ENCODE measurements around the gene C14orf180. TPM values are rescaled to one million over a fixed set of nuclear protein-coding genes. Genes with fewer than 3 reads are reported as not detected.

Gene C14orf180
- total and polyA plus RNA-seq, 9 donors = 0.12 to 0.40 (median 0.13) TPM; not detected in 2

DNA sequence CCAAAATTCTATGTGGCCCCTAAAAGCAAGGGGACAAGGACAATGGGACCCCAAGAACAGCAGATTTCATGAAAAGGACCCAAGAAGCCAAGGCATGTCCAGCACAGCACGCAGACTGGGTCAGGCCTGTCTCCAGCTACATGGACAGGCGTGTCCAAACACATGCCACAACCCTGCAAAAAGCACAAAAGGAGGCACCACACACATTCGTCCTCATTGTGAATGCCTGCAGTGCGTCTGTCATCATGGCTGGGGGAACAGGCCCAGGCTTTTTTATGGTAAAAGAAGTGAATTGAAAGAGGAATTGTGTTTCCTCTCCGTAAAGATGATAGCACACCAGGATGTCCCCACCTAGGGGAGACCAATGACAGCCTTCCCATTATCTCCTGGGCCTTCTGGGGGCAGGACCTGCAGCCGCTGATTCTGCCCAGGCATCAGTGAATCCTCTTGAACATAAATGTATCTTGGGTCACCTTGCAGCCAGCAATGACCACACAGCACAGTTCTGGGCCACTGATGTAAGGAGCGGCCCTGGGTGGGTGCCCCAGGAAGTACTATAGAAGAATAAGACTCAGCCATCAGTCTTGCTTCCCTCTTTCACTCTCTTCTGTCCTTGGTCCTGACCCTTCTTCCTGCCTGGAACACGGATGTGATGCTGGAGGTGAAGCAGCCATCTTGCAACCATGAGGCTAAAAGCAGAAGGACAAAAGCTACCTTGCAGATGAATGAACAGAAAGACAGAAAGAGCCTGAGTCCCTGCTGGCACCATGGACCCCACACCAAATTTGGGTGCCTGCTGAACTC is 29.8 kb upstream of the C14orf180 start:
- Histone ChIP-seq H3K27ac (no peak overlapping the region), H3K4me3 (no peak overlapping the region), H3K27me3 (no peaks in the 10 kb centered on the region), H3K9me3 (no peaks in the 10 kb centered on the region), H3K4me1 (ENCODE audit: insufficient read depth) (no peaks in the 10 kb centered on the region), H3K36me3 (no peaks in the 10 kb centered on the region)
- WGBS, 3 donors = 84 to 89% (median 85%) methylated on average over 8 of the region's 8 CpGs
- TF ChIP-seq EP300 (IDR thresholded peaks at IDR 0.05) (no peak), CTCF (IDR thresholded peaks at IDR 0.05) (no peak), POLR2A (IDR thresholded peaks at IDR 0.05) (no peak)
- peak in 1 of 5 donors; percentile 5 for DNase-seq
- intact Hi-C loops (cut with DNase I) = no loop called here

GRCh38 chr14:104550340-104550860 is 29.2 kb upstream of the C14orf180 start:
- Histone ChIP-seq H3K4me3 (no peak overlapping the region), H3K36me3 (no peaks in the 10 kb centered on the region), H3K4me1 (ENCODE audit: insufficient read depth) (no peaks in the 10 kb centered on the region), H3K27ac (no peak overlapping the region), H3K27me3 (no peaks in the 10 kb centered on the region), H3K9me3 (no peaks in the 10 kb centered on the region)
- intact Hi-C loops (cut with DNase I) = no loop called here
- 81 to 87% (median 84%) methylated on average over 13 of the region's 13 CpGs for WGBS, 3 donors
- TF ChIP-seq POLR2A (IDR thresholded peaks at IDR 0.05) = no peak
- TF ChIP-seq EP300 (IDR thresholded peaks at IDR 0.05) = no peak
- peak in 1 of 5 donors; percentile 1 for DNase-seq

DNA sequence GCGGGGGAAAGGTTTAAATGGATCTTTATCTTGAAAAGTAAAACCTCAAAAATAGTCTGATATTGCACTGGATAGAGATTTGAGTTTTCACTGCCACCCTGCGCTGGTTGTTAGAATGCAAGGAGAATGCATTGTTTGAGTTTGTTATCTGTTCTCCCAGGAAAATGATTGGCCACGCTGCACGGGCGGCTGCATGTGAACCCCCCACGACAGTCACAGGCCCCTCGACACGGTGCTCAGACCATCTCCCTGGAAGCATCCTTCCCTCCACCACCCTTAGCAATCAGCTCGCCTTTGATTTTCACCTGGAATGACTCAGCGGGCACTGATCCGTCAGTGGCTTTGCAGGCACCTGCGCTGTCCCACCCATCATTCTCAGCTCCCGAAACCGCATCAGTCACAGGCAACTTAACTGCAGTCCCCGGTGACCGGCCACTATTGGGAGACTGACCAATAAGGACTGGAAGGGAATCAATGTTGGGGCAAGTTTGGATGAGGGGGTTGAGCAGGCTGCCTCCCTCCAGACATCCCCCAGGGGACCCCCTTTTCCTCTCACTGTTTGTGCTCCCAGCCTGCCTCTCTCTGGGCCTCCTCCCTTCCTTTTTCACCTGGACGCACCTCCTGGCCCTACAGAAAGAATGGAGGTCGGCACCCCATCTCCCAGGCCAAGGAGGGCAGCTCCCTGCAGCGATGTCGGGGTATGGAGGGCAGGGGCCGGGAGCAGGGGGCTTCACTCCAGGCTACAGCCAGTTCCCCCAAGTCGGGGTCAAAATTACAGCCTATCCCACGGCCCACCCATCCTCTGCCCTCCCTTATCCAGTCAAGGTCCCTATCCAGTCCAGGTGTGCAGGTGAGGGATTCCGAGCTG is 28.5 kb upstream of the C14orf180 start:
- H3K4me3 ChIP-seq = no peak overlapping the region
- no peaks in the 10 kb centered on the region for H3K4me1 ChIP-seq (ENCODE audit: insufficient read depth)
- WGBS, 3 donors = 64 to 73% (median 71%) methylated on average over 24 of the region's 24 CpGs
- TF ChIP-seq CTCF (IDR thresholded peaks at IDR 0.05) (no peak), POLR2A (IDR thresholded peaks at IDR 0.05) (no peak), EP300 (IDR thresholded peaks at IDR 0.05) (no peak)
- H3K36me3 ChIP-seq = no peaks in the 10 kb centered on the region
- no peak overlapping the region for H3K27ac ChIP-seq
- no peaks in the 10 kb centered on the region for H3K27me3 ChIP-seq
- intact Hi-C loops (cut with DNase I) = no loop called here
- DNase-seq = peak in 1 of 5 donors; percentile 4
- no peaks in the 10 kb centered on the region for H3K9me3 ChIP-seq

- intact Hi-C loops (cut with DNase I) = no loop called here
- no peaks in the 10 kb centered on the region for H3K9me3 ChIP-seq
- TF ChIP-seq CTCF (IDR thresholded peaks at IDR 0.05) = no peak
- no peak for TF ChIP-seq POLR2A (IDR thresholded peaks at IDR 0.05)
- no peak for TF ChIP-seq EP300 (IDR thresholded peaks at IDR 0.05)
- no peak overlapping the region for H3K4me3 ChIP-seq
- no peaks in the 10 kb centered on the region for H3K4me1 ChIP-seq (ENCODE audit: insufficient read depth)
- no peak overlapping the region for H3K27ac ChIP-seq
- H3K36me3 ChIP-seq = no peaks in the 10 kb centered on the region
- WGBS, 3 donors = 70 to 73% (median 73%) methylated on average over 29 to 33 of the region's 33 CpGs
- no peaks in the 10 kb centered on the region for H3K27me3 ChIP-seq
- DNase-seq = peak in 2 of 5 donors; percentile 8 to 25
Observed at GRCh38 chr14:104551851-104552737, 27.5 kb upstream of the C14orf180 start.

Measured in ovary (tissue), 9 donors.